NCI-H2196 (cell line): Measurements from ENCODE around the gene LPGAT1.
"Not testable (repeated sequence)": the region's sequence is repeated elsewhere in the genome, so short reads cannot be mapped to it uniquely, and the experiment has no call there.

ENCODE experiments used
- DNase-seq: peaks from one replicate; lab custom pipeline; 2025; ENCODE audit not compliant: unreplicated experiment; lab: John Stamatoyannopoulos, UW

The LPGAT1 gene

GRCh38 chr1:211705467-211706091 lies 125.0 kb downstream of the LPGAT1 start:
- no peak for DNase-seq

DNA sequence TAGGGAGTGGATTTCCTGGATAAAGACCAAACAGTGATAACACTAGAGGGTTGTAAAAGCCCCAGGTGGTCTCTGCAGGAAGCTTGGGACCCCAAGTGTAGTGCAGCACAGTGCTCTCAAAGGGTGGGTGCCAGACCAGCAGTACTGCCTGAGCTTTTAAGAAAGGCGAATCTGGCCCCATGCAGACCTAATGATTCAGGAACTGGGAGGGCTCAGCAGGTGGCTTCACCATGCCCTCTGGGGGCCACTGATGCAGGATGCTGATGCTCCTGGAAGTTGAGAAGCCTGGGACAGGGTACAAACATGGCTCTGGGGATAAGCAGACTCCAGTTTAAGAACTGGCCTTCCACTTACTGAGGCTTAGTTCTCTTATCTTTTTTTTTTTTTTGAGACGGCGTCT lies 126.0 kb downstream of the LPGAT1 start:
- DNase-seq = no peak

DNA sequence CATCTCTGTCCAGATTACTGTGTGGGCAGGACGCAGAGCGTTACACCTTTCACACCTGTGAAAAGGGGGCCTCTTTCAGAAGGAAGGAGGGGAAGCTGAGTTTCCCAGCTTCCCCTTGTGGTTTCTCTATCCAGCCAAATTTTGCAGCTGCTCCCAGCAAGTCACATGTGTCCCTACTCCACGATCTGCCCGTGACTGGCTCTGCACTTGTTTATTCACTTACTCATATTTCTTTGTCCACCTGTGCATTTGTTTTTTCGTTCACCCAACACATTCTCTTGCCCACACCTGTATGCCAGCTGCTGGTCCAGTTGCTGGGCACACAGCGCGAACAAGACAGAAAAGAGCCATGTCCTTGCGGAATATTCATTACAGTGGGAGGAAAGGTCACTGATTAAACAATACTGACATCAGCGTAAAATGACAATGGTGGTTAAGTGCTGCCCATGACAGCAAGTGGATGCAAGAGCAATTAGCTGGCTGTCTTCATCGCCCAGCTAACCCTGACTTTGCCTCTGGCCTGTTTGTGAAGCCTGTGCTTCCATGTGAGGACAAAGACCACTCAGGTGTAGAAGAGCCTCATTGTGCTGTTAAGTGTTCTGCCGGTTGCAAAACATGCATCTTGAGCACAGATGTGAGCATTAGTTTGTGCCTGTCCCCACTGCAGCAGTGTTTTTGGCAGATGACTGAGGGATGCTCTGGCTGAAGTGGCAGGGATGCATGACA lies 126.6 kb downstream of the LPGAT1 start:
- peak; percentile 89 for DNase-seq

DNA sequence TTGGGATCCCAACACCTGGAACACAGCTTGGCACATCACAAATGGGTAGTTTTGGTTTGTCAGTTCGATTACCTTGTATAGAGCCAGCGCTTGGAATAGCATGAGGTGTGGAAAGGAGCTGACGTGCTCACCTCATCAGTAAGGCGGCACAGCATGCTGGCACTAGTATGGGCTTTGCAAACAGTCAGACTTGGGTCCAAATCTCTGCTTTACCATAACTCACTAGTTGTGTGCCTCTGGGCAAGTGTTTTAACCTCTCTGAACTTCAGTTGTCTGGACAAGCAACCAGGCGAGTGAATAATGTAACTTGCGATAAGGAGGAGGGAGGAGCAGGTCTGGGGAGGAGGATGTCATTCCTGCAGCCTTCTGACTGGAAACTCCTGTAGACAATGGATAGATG lies 128.8 kb downstream of the LPGAT1 start:
- DNase-seq = no peak

DNA sequence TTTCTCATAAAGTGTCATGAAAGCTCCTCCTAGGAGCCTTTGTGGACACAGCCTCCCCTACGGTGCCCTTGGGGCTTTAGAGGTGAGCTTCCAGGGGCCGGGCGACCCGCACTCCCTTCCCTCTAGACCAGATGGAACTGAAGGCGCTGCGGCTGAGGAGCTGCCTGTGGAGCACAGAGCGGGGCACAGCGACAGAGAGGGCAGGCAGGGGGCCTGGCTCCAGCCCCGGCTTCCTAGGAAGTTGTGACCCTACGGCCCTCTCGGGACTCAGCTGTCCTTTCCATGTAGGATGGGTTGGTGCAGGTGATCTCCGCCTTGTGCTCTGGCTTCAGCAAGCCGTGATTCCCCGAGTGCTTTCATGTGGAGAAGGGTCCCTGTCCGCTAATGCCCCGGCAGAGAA lies 131.5 kb downstream of the LPGAT1 start:
- DNase-seq = no peak

GRCh38 chr1:211698161-211699026 lies 132.2 kb downstream of the LPGAT1 start:
- DNase-seq = peak; percentile 65

DNA sequence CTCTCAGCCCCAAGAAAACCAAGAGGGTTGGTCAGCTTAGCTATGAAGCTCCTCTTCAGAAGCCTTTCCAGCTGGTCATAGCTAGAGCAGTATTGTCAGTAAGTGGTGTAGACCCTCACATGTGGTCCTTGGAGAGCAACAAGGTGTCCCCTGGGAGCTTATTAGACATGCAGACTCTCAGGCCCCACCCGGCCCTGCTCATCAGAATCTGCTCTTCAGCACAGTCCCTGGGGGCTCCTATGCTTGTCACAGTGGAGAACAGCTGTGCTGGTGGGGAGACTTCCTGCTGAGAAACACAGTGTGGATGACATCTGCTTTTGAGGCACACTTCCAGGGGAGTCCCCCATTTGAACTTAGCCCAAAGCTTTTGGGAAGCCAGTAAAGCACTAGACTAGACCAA lies 133.2 kb downstream of the LPGAT1 start:
- DNase-seq = no peak

DNA sequence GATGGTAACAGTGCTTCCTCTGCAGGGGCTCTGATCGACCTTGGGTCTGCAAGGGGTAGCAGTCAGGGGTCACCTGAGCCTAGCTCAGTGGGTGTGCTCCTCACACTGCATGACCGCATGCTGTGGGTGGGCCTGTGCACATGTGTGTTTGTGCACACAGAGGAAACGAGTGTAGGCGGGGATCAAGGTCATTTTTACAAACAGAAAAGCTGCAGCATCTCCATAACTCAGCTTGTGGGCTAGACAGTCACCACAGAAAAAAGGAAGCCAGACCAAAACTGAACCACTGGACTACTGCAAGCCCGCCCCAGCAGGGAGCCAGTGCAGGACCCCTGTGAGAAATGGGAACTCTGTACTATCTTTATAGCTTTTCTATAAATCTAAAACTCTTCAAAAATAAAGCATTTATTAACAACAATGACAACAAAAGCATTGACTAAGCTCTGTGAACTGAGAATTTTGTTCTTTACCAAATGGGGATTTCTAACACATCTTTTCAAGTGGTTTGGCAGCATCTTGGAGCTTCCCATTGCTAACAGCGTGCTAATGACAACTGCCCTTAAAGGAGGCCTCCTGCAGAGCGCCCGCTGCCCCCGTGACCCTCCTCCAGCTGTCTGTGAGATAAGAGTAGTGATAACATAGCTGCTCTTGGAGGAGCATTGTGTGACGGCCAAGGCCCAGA lies 135.3 kb downstream of the LPGAT1 start:
- DNase-seq = no peak

GRCh38 chr1:211693911-211694310 lies 136.7 kb downstream of the LPGAT1 start:
- not testable (repeated sequence) for DNase-seq
